ENCODE results near the gene GYS2. TPM values are rescaled to one million over a fixed set of nuclear protein-coding genes. Genes with fewer than 3 reads are reported as not detected.

GYS2 gene
- total RNA-seq, 1 experiment from 2014 or later = not detected

GRCh38 chr12:21638054-21638891 lies 33.6 kb upstream of the GYS2 start:
- Histone ChIP-seq H4K20me1 (ENCODE audit: low read length) (peaks cover 10% of the 10 kb centered on the region; the same call in 1 of the 2 replicates), H3K9me2 (replicated peaks; ENCODE audit: low read length) (no peaks in the 10 kb centered on the region), H2AFZ (ENCODE audit: low read length) (no peak overlapping the region), H3K4me1 (ENCODE audit: insufficient read depth, low read length) (no peaks in the 10 kb centered on the region), H3K9ac (ENCODE audit: low read length) (no peak overlapping the region), H3K36me3 (ENCODE audit: low read depth, low read length) (peaks cover 66% of the 10 kb centered on the region), H3K9me3 (ENCODE audit: low read length) (no peaks in the 10 kb centered on the region), H3K79me2 (ENCODE audit: low read length) (no peaks in the 10 kb centered on the region), H3K27me3 (ENCODE audit: low read length) (no peaks in the 10 kb centered on the region), H3F3A (ENCODE audit: low read length, unreplicated experiment) (no peaks in the 10 kb centered on the region), H3K4me2 (ENCODE audit: low read length) (no peak overlapping the region), H3K27ac (ENCODE audit: low read length) (no peak overlapping the region), H3K4me3 (ENCODE audit: low read length) (no peak overlapping the region)
- POLR2A ChIA-PET (ENCODE audit: unreplicated experiment) = no interaction called here
- BruUV-seq (replicated peaks) = no TSS peak
- no peak for ATAC-seq
- intact Hi-C loops (cut with micrococcal nuclease) = no loop called here
- no peak for TF ChIP-seq EZH2 (IDR thresholded peaks at IDR 0.05; ENCODE audit: low read length, unreplicated experiment)
- DNase-seq = no peak
- CTCF ChIA-PET = no interaction called here

GRCh38 chr12:21634245-21634644 lies 29.6 kb upstream of the GYS2 start:
- no TSS peak for BruUV-seq (replicated peaks)
- H3K27me3 ChIP-seq (ENCODE audit: low read length) = no peaks in the 10 kb centered on the region
- H3K9me2 ChIP-seq (replicated peaks; ENCODE audit: low read length) = no peaks in the 10 kb centered on the region
- no peaks in the 10 kb centered on the region for H3F3A ChIP-seq (ENCODE audit: low read length, unreplicated experiment)
- no peak overlapping the region for H3K27ac ChIP-seq (ENCODE audit: low read length)
- no peak for DNase-seq
- TF ChIP-seq EZH2phosphoT487 (IDR thresholded peaks at IDR 0.05; ENCODE audit: borderline replicate concordance, low read length) (no peak), CTCF (conservative IDR thresholded peaks at IDR 0.05; ENCODE audit: low read depth, low read length) (no peak), EZH2 (IDR thresholded peaks at IDR 0.05; ENCODE audit: low read length, unreplicated experiment) (no peak)
- no peaks in the 10 kb centered on the region for H3K79me2 ChIP-seq (ENCODE audit: low read length)
- ChIA-PET POLR2A (ENCODE audit: unreplicated experiment) (no interaction called here), CTCF (no interaction called here)
- no peak overlapping the region for H2AFZ ChIP-seq (ENCODE audit: low read length)
- H4K20me1 ChIP-seq (ENCODE audit: low read length) = no peaks in the 10 kb centered on the region
- no peak overlapping the region for H3K4me3 ChIP-seq (ENCODE audit: low read length)
- H3K4me1 ChIP-seq (ENCODE audit: insufficient read depth, low read length) = no peaks in the 10 kb centered on the region
- H3K4me2 ChIP-seq (ENCODE audit: low read length) = no peak overlapping the region
- intact Hi-C loops (cut with micrococcal nuclease) = no loop called here
- no peak overlapping the region for H3K9ac ChIP-seq (ENCODE audit: low read length)
- no peaks in the 10 kb centered on the region for H3K9me3 ChIP-seq (ENCODE audit: low read length)
- ATAC-seq = no peak
- H3K36me3 ChIP-seq (ENCODE audit: low read depth, low read length) = peaks cover 39% of the 10 kb centered on the region

GRCh38 chr12:21631367-21631766 lies 26.7 kb upstream of the GYS2 start:
- H2AFZ ChIP-seq (ENCODE audit: low read length) = no peak overlapping the region
- DNase-seq = no peak
- no peak overlapping the region for H3K9ac ChIP-seq (ENCODE audit: low read length)
- no peaks in the 10 kb centered on the region for H4K20me1 ChIP-seq (ENCODE audit: low read length)
- no peak overlapping the region for H3K4me3 ChIP-seq (ENCODE audit: low read length)
- CTCF ChIA-PET = no interaction called here
- no peaks in the 10 kb centered on the region for H3K27me3 ChIP-seq (ENCODE audit: low read length)
- H3K79me2 ChIP-seq (ENCODE audit: low read length) = no peaks in the 10 kb centered on the region
- no peaks in the 10 kb centered on the region for H3K9me2 ChIP-seq (replicated peaks; ENCODE audit: low read length)
- H3K9me3 ChIP-seq (ENCODE audit: low read length) = no peaks in the 10 kb centered on the region
- no peaks in the 10 kb centered on the region for H3F3A ChIP-seq (ENCODE audit: low read length, unreplicated experiment)
- H3K36me3 ChIP-seq (ENCODE audit: low read depth, low read length) = peaks cover 16% of the 10 kb centered on the region
- no peak overlapping the region for H3K27ac ChIP-seq (ENCODE audit: low read length)
- TF ChIP-seq CTCF (conservative IDR thresholded peaks at IDR 0.05; ENCODE audit: low read depth, low read length) (no peak), EZH2phosphoT487 (IDR thresholded peaks at IDR 0.05; ENCODE audit: borderline replicate concordance, low read length) (no peak), EZH2 (IDR thresholded peaks at IDR 0.05; ENCODE audit: low read length, unreplicated experiment) (no peak)
- intact Hi-C loops (cut with micrococcal nuclease) = no loop called here
- no peak overlapping the region for H3K4me2 ChIP-seq (ENCODE audit: low read length)
- BruUV-seq (replicated peaks) = no TSS peak
- POLR2A ChIA-PET (ENCODE audit: unreplicated experiment) = no interaction called here
- H3K4me1 ChIP-seq (ENCODE audit: insufficient read depth, low read length) = no peaks in the 10 kb centered on the region
- ATAC-seq = no peak

All from PC-3 (cell line).